ENCODE measurements around the gene DPEP2.
"Not testable (repeated sequence)": the region's sequence is repeated elsewhere in the genome, so short reads cannot be mapped to it uniquely, and the experiment has no call there.

The DPEP2 gene

DNA sequence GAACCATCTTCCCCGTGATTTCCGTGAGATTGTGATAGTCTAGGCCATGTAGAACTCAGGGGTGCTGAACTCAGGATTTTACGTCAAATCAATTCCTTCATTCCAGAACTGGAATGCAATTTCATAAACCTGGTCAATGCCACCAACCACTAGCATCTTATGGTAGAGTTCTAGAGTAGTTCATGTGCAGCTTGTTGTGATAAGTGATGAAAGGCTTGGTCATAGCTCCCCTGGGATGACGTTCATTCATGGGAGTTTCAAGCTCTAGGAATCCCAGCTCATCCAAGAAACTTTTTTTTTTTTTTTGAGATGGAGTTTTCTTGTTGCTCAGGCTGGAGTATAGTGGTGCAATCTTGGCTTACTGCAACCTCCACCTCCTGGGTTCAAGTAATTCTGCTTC, 3.7 kb upstream of the DPEP2 start:
- DNase-seq, result no peak

- DNase-seq, result no peak
Observed at GRCh38 chr16:68000450-68000849, 1.2 kb upstream of the DPEP2 start.

DNA sequence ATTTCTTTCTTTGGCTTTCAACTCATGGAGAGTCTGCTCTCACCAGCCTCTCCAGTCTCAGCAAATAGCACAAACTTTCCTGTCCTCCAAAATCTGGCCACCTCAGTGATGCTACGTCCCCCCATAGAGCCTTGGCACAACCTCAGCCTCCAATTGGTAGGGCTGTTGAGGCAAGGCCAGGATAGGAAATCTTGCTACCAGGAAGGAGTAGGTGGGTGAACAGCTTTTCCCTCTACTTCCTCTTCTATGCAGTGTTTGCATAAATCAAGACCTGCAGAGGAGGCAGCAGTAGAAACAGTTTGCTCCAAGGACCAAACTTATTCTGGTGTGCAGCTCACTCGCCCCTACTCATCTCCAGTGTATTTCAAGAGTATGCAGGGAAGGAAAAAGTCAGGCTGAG, 701 bp upstream of the DPEP2 start:
- DNase-seq, result no peak

- not testable (repeated sequence) for DNase-seq
Observed at GRCh38 chr16:67998231-67998778, 979 bp downstream of the DPEP2 start.

DNA sequence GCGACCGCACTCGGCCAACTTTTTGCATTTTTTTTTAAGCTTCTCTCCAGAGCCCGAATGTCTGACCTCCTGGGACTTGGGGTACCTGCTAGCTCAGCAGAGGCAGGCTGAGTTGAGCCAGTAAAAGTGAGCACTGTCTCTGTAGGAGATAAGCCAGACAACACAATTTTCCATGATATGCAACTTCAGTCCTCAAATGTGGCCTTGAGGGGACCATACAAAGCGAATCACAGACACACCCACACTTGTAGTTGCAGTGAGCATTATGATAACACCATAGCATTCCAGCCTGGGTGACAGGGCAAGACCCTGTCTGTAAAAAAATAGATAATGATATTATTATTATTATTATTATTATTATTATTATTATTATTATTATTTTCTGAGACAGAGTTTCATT, 2.6 kb downstream of the DPEP2 start:
- DNase-seq, result no peak

DNA sequence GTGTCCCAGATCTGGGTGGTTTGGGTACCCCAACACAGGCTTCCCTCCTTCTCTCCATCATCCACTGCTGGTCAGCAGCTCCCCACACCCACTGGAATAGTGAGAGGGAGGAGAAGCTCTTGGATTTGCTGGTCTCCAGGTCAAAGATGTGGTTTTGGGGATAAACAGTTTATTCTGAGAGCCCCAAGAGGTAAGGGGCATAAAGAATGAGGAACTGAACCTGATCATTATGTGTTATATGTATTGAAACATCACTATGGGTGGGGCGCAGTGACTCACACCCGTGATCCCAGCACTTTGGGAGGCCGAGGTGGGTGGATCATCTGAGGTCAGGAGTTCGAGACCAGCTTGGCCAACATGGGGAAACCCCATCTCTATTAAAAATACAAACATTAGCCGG, 3.9 kb downstream of the DPEP2 start:
- no peak for DNase-seq

DNA sequence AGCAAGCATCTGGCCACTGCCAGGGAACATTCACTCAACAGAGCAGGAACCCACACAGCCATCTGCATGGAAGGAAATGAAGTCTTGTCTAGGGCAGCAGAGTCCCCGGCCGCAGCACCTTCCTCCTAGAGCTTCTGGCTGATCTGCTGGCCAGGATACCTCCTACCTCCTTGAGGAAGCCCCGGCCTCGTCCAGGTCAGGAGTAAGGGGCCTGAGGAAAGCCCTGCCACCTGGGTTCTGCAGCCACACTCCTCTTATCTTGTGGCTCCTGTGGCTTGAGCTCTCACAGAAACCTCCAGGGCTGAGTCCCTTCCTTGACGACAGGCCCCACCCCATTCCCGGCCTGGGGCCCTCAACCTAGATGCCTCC, 5.3 kb downstream of the DPEP2 start:
- not testable (repeated sequence) for DNase-seq

GRCh38 chr16:67993207-67994039, 5.9 kb downstream of the DPEP2 start:
- DNase-seq, result no peak

GRCh38 chr16:67992661-67993206, 6.5 kb downstream of the DPEP2 start:
- DNase-seq, result no peak

DNA sequence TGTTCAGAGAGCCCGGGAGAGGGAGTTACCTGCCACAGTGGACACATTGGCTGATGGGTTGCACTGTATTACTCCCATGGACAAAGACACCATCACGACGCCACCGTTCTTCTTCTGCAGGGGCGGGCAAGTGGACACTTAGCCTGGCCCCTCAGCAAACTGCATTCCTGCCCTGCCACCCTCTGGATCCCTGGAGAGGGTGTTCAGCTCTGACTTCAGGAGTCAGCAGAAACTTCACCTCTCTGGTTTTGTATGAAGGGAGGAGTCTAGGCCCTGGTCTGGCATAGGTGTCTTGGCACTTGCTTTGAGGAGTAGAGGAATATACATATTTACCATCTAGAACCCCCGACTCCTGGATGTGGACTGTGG, 9.3 kb downstream of the DPEP2 start:
- no peak for DNase-seq

- DNase-seq, result no peak
Observed at GRCh38 chr16:67989322-67990017, 9.8 kb downstream of the DPEP2 start.

DNA sequence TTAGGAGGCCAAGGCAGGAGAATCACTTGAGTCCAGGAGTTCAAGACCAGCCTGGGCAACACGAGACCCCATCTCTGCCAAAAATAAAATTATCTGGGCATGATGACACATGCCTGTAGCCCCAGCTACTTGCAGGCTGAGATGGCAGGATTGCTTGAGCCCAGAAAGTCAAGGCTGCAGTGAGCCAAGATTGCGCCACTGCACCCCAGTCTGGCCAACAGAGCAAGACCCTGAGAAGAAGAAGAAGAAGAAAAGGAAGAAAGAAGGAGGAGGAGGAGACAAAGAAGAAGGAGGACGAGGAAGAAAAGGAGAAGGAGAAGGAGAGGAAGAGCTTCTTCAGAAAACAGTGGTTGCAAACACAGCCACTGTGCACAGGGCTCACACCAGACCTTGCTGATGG, 10.6 kb downstream of the DPEP2 start:
- no peak for DNase-seq

GRCh38 chr16:67987460-67988160, 11.7 kb downstream of the DPEP2 start:
- DNase-seq, result no peak

- DNase-seq, result no peak
Observed at GRCh38 chr16:67986949-67987348, 12.3 kb downstream of the DPEP2 start.

DNA sequence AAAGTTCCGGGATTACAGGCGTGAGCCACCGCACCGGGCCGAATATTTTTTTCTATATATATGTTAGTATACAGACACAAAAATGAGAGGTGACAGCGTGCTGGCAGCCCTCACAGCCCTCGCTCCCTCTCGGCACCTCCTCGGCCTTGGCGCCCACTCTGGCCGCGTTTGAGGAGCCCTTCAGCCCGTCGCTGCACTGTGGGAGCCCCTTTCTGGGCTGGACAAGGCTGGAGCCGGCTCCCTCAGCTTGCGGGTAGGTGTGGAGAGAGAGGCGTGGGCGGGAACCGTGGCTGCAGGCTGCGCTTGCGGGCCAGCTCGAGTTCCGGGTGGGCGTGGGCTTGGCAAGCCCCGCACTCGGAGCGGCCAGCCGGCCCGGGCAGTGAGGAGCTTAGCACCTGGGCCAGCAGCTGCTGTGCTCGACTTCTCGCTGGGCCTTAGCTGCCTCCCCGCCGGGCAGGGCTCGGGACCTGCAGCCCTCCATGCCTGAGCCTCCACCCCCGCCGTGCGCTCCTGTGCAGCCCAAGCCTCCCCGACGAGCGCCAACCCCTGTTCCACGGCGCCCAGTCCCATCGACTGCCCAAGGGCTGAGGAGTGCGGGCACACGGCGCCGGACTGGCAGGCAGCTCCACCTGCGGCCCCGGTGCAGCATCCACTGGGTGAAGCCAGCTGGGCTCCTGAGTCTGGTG, 17.1 kb downstream of the DPEP2 start:
- no peak for DNase-seq

- no peak for DNase-seq
Observed at GRCh38 chr16:67979955-67980678, 19.2 kb downstream of the DPEP2 start, which contains the start of gene DPEP3. DPEP3 (minus strand) TSS chr16:67980499; CDS start chr16:67980380, 119 bp downstream.

- DNase-seq, result no peak
Observed at GRCh38 chr16:67977469-67978227, 21.6 kb downstream of the DPEP2 start.

- DNase-seq, result no peak
Observed at GRCh38 chr16:67977005-67977404, 22.3 kb downstream of the DPEP2 start.

DNA sequence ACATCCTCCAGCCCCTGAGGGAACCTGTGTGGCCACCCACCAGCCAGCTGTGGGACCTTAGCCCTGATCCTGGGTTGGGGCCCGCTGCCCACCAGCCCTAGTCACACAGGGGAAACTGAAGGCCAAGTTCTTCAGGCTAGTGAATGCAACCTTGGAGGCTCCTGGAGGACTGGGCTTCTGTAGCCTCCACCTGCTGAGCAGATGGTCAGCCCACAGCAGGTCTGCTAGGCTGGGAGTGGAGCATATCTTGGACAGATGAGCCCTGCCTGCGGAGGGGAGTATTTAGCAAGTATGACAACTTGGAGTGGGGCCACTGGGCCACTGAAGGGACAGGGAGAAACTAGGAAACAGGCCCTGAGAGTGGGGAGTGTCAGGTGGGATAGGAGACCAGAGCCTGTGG, 23.1 kb downstream of the DPEP2 start:
- no peak for DNase-seq

GRCh38 chr16:67975321-67976105, 23.8 kb downstream of the DPEP2 start:
- DNase-seq, result no peak
